Measurements from ENCODE around the gene PARP9. TPM values are rescaled to one million over a fixed set of nuclear protein-coding genes. Genes with fewer than 3 reads are reported as not detected.

Gene PARP9
- total RNA-seq, 5 donors from 2014 or later (not counting 1 experiment from before 2014, with no cell fraction given) = 20.2 to 43.0 (median 24.3) TPM

DNA sequence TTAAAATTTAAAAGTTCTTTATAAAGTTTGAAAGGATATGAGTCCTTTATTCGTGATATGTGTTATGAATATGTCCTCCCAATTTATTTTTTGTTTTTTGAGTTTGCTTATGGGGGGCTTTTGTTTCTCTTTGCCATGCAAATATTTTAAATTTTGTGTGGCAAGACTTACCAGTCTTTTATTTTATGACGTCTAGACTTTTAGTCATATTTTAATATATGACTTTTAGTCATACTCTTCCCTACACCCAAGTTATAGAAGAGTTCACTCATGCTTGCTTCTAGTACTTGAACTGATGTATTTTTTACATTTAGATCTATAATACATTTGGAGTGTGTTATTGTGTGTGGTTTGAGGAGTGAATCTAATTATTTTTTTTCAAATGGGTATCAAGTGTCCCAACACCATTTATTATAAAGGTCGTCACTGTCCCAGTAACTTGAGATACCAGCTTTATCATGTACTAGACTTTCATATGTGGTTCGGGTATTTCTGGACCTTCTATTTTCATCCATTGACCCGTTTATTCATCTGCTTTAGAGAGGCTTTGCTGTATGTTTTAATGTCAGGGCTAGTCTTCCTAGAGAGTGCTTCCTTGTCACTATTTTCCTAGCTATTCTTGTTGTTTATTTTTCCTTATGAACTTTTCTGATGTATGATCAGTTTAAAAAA lies 14.1 kb upstream of the PARP9 start:
- H3K27me3 ChIP-seq (replicated peaks in 1 of 2; ENCODE audit: control insufficient read depth in 2 of 2, extremely low read depth in 1 of 2, insufficient read depth in 2 of 2, low read length in 1 of 2) = no peaks in the 10 kb centered on the region
- peak overlapping the region; percentile 100 for H3K27ac Mint-ChIP-seq
- POLR2A ChIA-PET = interaction anchor here in 1 of 2 donors (0.6 to 0.7 kb wide), 3 partner anchors 21 to 163 kb away, joined by 3 to 5 read pairs (median 3); partner anchors contain the start of gene WDR5B
- H3K9me3 Mint-ChIP-seq = peaks cover 5 to 16% (median 7%) of the 10 kb centered on the region in 3 donors
- peak overlapping the region; percentile 71 for H3K27ac ChIP-seq (ENCODE audit: low read length)
- H3K4me3 Mint-ChIP-seq = peak overlapping the region; percentile 97 to 100 (median 99)
- WGBS (ENCODE audit: insufficient coverage) = no CpG with 5 or more reads among the region's 5 CpGs
- H3K4me3 ChIP-seq (ENCODE audit: control insufficient read depth in 1 of 2, extremely low read depth in 1 of 2, low read length in 1 of 2) = peak overlapping the region; percentile 67 to 92
- no peaks in the 10 kb centered on the region for H3K27me3 Mint-ChIP-seq
- peaks cover 40 to 78% (median 50%) of the 10 kb centered on the region in 3 donors for H3K4me1 Mint-ChIP-seq
- no peaks in the 10 kb centered on the region for H3K9me3 ChIP-seq
- CTCF ChIA-PET = interaction anchor here (0.6 to 2.1 kb wide), 7 partner anchors 10 to 1457 kb away, joined by 3 to 9 read pairs (median 4); partner anchors contain the start of genes DTX3L (in 1 of the 2) and PARP9 (in 1 of the 2)
- DNase-seq = no peak
- H3K36me3 ChIP-seq (ENCODE audit: control insufficient read depth in 2 of 2, extremely low read depth in 1 of 2, insufficient read depth in 1 of 2, low read length in 1 of 2) = peaks cover 0 to 9% of the 10 kb centered on the region in 2 donors
- no peak for ATAC-seq (replicated peaks in 1 of 4)
- peaks cover 31% of the 10 kb centered on the region for H3K36me3 Mint-ChIP-seq
- H3K4me1 ChIP-seq (ENCODE audit: control insufficient read depth in 1 of 2, extremely low read depth in 1 of 2, insufficient read depth in 2 of 2, low read length in 2 of 2) = peaks cover 16 to 17% of the 10 kb centered on the region in 2 experiments

DNA sequence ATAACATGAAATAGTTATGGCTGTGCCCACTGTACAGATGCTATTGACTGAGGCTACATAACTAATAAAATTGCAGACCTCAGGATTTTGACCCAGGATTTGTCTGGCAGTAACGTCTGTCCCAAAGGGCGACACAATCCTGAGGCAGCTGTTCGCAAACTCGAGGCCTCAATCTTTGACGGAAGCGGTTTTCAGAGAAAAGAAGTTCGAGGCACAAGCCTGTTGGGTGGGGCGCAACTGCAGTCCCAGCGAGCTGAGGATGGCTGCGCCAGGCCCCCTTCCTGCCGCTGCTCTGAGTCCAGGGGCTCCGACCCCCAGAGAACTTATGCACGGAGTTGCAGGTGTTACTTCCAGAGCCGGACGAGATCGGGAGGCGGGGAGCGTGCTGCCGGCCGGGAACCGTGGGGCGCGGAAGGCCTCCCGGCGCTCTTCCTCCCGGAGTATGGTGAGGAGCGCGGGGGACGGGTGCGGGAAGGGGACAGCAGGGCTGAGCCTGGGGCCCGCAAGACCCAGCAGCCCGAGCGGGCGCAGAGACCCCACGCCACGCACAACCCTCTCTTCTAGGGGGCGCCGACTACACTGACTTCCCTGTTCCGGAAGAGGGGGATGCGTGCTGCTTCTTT lies 13.4 kb upstream of the PARP9 start, which contains the start of gene PARP15:
PARP15 (plus strand) TSS at position 242 of the 623 bp plus-strand sequence; CDS start at position 260, 18 bp downstream.
- ChIA-PET POLR2A (interaction anchor here in 1 of 2 donors (0.7 kb wide), 1 partner anchor 127 kb away, joined by 5 read pairs; no protein-coding TSS in a partner anchor), CTCF (interaction anchor here in 1 of 2 donors (1.4 kb wide), 1 partner anchor 102 kb away, joined by 9 read pairs; no protein-coding TSS in a partner anchor)
- Histone ChIP-seq H3K4me3 (ENCODE audit: control insufficient read depth in 1 of 2, extremely low read depth in 1 of 2, low read length in 1 of 2) (peak within 1 kb of the TSS; percentile 67 to 92), H3K27ac (ENCODE audit: low read length) (peak within 1 kb of the TSS; percentile 71), H3K4me1 (ENCODE audit: control insufficient read depth in 1 of 2, extremely low read depth in 1 of 2, insufficient read depth in 2 of 2, low read length in 2 of 2) (peaks cover 18 to 22% of the 10 kb centered on the region in 2 experiments), H3K9me3 (no peaks in the 10 kb centered on the region), H3K27me3 (replicated peaks in 1 of 2; ENCODE audit: control insufficient read depth in 2 of 2, extremely low read depth in 1 of 2, insufficient read depth in 2 of 2, low read length in 1 of 2) (no peaks in the 10 kb centered on the region), H3K36me3 (ENCODE audit: control insufficient read depth in 2 of 2, extremely low read depth in 1 of 2, insufficient read depth in 1 of 2, low read length in 1 of 2) (peaks cover 0 to 14% of the 10 kb centered on the region in 2 donors)
- peak in 34 of 35 experiments; percentile 13 to 64 (median 34) for DNase-seq
- WGBS (ENCODE audit: insufficient coverage) = 2% methylated on average over 24 of the region's 40 CpGs
- Mint-ChIP-seq H3K27me3 (no peaks in the 10 kb centered on the region), H3K4me3 (peak within 1 kb of the TSS; percentile 97 to 100 (median 99)), H3K9me3 (peaks cover 2 to 12% (median 4%) of the 10 kb centered on the region in 3 donors), H3K36me3 (peaks cover 32% of the 10 kb centered on the region), H3K4me1 (peaks cover 47 to 81% (median 57%) of the 10 kb centered on the region in 3 donors), H3K27ac (peak within 1 kb of the TSS; percentile 100)
- ATAC-seq (replicated peaks in 1 of 4) = peak; percentile 76 to 84 (median 80)

DNA sequence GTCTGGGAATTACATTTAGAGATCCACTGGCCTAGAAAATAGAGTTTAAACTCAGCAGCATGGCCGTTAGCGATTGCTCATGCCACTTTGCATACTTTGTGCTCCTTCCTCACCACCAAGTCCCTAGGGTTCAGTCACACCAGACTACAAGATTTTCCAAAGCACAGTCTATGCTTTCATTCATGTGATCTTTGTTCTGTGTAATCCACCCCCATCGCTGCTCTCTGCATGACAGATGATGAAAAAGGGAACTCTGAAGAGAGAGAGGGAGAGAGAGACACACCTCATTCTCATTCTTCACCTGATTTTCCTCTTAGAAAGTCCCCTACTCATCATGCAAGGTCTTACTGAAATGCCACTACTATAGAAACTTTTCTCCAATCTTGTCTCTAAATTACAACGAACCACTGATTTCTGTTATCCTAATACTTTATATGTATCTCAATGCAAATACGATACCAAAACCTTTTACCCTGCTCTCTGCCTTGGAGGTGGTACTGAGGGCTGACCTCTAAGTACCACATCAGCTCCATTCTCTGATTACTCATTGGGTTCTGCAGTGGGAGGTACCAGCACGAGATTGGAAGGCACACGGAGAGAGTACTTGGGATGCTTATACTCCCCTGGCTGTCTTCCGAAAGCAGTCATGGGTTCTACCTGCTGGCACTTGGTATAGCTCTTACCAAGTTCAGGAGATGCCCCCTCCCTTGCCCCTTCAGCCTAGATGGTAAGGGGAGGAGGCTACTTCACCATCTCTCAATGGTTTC lies 12.3 kb upstream of the PARP9 start:
- POLR2A ChIA-PET = interaction anchor here in 1 of 2 donors (0.7 kb wide), 1 partner anchor 1370 kb away, joined by 6 read pairs; no protein-coding TSS in a partner anchor
- peak overlapping the region; percentile 100 for H3K27ac Mint-ChIP-seq
- 72% methylated on average over 2 of the region's 8 CpGs for WGBS (ENCODE audit: insufficient coverage)
- peaks cover 27% of the 10 kb centered on the region for H3K36me3 Mint-ChIP-seq
- H3K36me3 ChIP-seq (ENCODE audit: control insufficient read depth in 2 of 2, extremely low read depth in 1 of 2, insufficient read depth in 1 of 2, low read length in 1 of 2) = peaks cover 0 to 20% of the 10 kb centered on the region in 2 donors
- H3K4me1 Mint-ChIP-seq = peaks cover 47 to 79% (median 55%) of the 10 kb centered on the region in 3 donors
- H3K9me3 ChIP-seq = no peaks in the 10 kb centered on the region
- H3K9me3 Mint-ChIP-seq = peaks cover 0 to 3% (median 3%) of the 10 kb centered on the region in 3 donors
- H3K27ac ChIP-seq (ENCODE audit: low read length) = peak overlapping the region; percentile 71
- peak overlapping the region; percentile 10 to 100 (median 97) for H3K4me3 Mint-ChIP-seq
- peaks cover 18 to 22% of the 10 kb centered on the region in 2 experiments for H3K4me1 ChIP-seq (ENCODE audit: control insufficient read depth in 1 of 2, extremely low read depth in 1 of 2, insufficient read depth in 2 of 2, low read length in 2 of 2)
- no peak overlapping the region for H3K4me3 ChIP-seq (ENCODE audit: control insufficient read depth in 1 of 2, extremely low read depth in 1 of 2, low read length in 1 of 2)
- H3K27me3 ChIP-seq (replicated peaks in 1 of 2; ENCODE audit: control insufficient read depth in 2 of 2, extremely low read depth in 1 of 2, insufficient read depth in 2 of 2, low read length in 1 of 2) = no peaks in the 10 kb centered on the region
- peak in 1 of 4 experiments; percentile 23 for ATAC-seq (replicated peaks in 1 of 4)
- no peaks in the 10 kb centered on the region for H3K27me3 Mint-ChIP-seq
- peak in 1 of 35 experiments; percentile 3 for DNase-seq
- CTCF ChIA-PET = interaction anchor here in 1 of 2 donors (0.6 kb wide), 1 partner anchor 12 kb away, joined by 4 read pairs; no protein-coding TSS in a partner anchor

DNA sequence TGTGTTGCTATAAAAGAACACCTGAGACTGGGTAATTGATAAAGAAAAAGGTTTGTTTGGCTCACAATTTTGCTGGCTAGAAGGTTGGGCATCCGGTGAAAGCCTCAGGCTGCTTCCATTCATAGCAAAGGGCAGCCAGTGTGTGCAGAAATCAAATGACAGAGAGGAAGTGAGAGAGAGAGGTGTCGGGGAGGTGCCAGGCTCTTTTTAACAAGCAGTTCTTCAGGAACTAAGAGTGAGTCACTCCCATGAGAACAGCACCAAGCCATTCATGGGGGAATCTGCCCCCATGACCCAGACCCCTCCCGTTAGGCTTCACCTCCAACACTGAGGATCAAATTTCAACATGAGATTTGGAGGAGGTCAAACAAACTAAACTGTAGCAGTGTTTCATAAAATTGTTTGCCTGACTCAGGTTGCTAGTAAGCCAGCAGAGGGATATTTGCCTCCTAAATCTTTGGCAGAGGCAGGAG lies 8.9 kb upstream of the PARP9 start:
- Mint-ChIP-seq H3K4me3 (no peak overlapping the region), H3K36me3 (peaks cover 45% of the 10 kb centered on the region), H3K27ac (peak overlapping the region; percentile 89 to 90), H3K9me3 (no peaks in the 10 kb centered on the region), H3K4me1 (peaks cover 59 to 80% (median 62%) of the 10 kb centered on the region in 3 donors), H3K27me3 (no peaks in the 10 kb centered on the region)
- 30% methylated on average over 2 of the region's 3 CpGs for WGBS (ENCODE audit: insufficient coverage)
- DNase-seq (peak in 18 of 35 experiments; percentile 3 to 45 (median 14)), ATAC-seq (replicated peaks in 1 of 4) (peak in 3 of 4 experiments; percentile 51 to 61 (median 55))
- Histone ChIP-seq H3K27ac (ENCODE audit: low read length) (peak overlapping the region; percentile 65), H3K36me3 (ENCODE audit: control insufficient read depth in 2 of 2, extremely low read depth in 1 of 2, insufficient read depth in 1 of 2, low read length in 1 of 2) (peaks cover 0 to 51% of the 10 kb centered on the region in 2 donors), H3K4me3 (ENCODE audit: control insufficient read depth in 1 of 2, extremely low read depth in 1 of 2, low read length in 1 of 2) (no peak overlapping the region), H3K27me3 (replicated peaks in 1 of 2; ENCODE audit: control insufficient read depth in 2 of 2, extremely low read depth in 1 of 2, insufficient read depth in 2 of 2, low read length in 1 of 2) (no peaks in the 10 kb centered on the region), H3K4me1 (ENCODE audit: control insufficient read depth in 1 of 2, extremely low read depth in 1 of 2, insufficient read depth in 2 of 2, low read length in 2 of 2) (peaks cover 21 to 22% of the 10 kb centered on the region in 2 experiments), H3K9me3 (no peaks in the 10 kb centered on the region)
- ChIA-PET POLR2A (no interaction called here), CTCF (no interaction called here)

DNA sequence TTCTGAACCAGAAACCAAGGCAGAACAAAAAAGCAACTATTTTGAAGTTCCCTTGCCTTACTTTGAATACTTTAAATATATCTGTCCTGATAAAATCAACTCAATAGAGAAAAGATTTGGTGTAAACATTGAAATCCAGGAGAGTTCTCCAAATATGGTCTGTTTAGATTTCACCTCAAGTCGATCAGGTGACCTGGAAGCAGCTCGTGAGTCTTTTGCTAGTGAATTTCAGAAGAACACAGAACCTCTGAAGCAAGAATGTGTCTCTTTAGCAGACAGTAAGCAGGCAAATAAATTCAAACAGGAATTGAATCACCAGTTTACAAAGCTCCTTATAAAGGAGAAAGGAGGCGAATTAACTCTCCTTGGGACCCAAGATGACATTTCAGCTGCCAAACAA lies 4.7 kb upstream of the PARP9 start:
- Mint-ChIP-seq H3K9me3 (no peaks in the 10 kb centered on the region), H3K4me3 (peak overlapping the region in 1 of 3 donors; percentile 43), H3K4me1 (peaks cover 70 to 76% (median 73%) of the 10 kb centered on the region in 3 donors), H3K27me3 (no peaks in the 10 kb centered on the region), H3K36me3 (peaks cover 54% of the 10 kb centered on the region), H3K27ac (peak overlapping the region; percentile 79 to 82)
- H3K36me3 ChIP-seq (ENCODE audit: control insufficient read depth in 2 of 2, extremely low read depth in 1 of 2, insufficient read depth in 1 of 2, low read length in 1 of 2) = peaks cover 0 to 70% of the 10 kb centered on the region in 2 donors
- no peak for DNase-seq
- H3K27ac ChIP-seq (ENCODE audit: low read length) = peak overlapping the region; percentile 31
- no peaks in the 10 kb centered on the region for H3K27me3 ChIP-seq (replicated peaks in 1 of 2; ENCODE audit: control insufficient read depth in 2 of 2, extremely low read depth in 1 of 2, insufficient read depth in 2 of 2, low read length in 1 of 2)
- CTCF ChIA-PET = interaction anchor here in 1 of 2 donors (0.8 to 3.0 kb wide), 2 partner anchors 10 to 111 kb away, joined by 3 to 8 read pairs; no protein-coding TSS in a partner anchor
- H3K9me3 ChIP-seq = no peaks in the 10 kb centered on the region
- no peak overlapping the region for H3K4me3 ChIP-seq (ENCODE audit: control insufficient read depth in 1 of 2, extremely low read depth in 1 of 2, low read length in 1 of 2)
- POLR2A ChIA-PET = no interaction called here
- H3K4me1 ChIP-seq (ENCODE audit: control insufficient read depth in 1 of 2, extremely low read depth in 1 of 2, insufficient read depth in 2 of 2, low read length in 2 of 2) = peaks cover 15 to 37% of the 10 kb centered on the region in 2 experiments
- 45% methylated on average over 2 of the region's 3 CpGs for WGBS (ENCODE audit: insufficient coverage)
- no peak for ATAC-seq (replicated peaks in 1 of 4)

Data from T-cell (primary cell).